Effector memory CD4-positive, alpha-beta T cell (primary cell): ENCODE measurements around the gene PKHD1.
"Not testable (repeated sequence)": the region's sequence is repeated elsewhere in the genome, so short reads cannot be mapped to it uniquely, and the experiment has no call there.

Experiments
- DNase-seq, 3 donors: peaks; one replicate each; pipeline ENCODE4 v3.0.0-alpha.2; 2020
- H3K27ac ChIP-seq: 2 replicates; pipeline ENCODE4 v1.7.0; 2013; ENCODE audit warnings: mild to moderate bottlenecking, low read length, moderate library complexity; ENCODE audit not compliant: insufficient read depth, poor library complexity, severe bottlenecking
- H3K27me3 ChIP-seq: replicated peaks from 2 replicates; pipeline ENCODE4 v1.7.0; 2013; ENCODE audit warnings: mild to moderate bottlenecking, low read length; ENCODE audit not compliant: insufficient read depth, control insufficient read depth, poor library complexity, severe bottlenecking
- H3K36me3 ChIP-seq: 2 replicates; pipeline ENCODE4 v1.7.0; 2013; ENCODE audit warnings: mild to moderate bottlenecking, low read length, moderate library complexity; ENCODE audit not compliant: control insufficient read depth, insufficient read depth
- H3K4me1 ChIP-seq: 2 replicates; pipeline ENCODE4 v1.7.0; 2013; ENCODE audit warnings: low read length, mild to moderate bottlenecking; ENCODE audit not compliant: control insufficient read depth, insufficient read depth, poor library complexity, severe bottlenecking
- H3K4me3 ChIP-seq: 2 replicates; pipeline ENCODE4 v1.7.0; 2013; ENCODE audit warnings: low read length, low read depth, mild to moderate bottlenecking; ENCODE audit not compliant: insufficient read depth, poor library complexity, severe bottlenecking
- H3K9me3 ChIP-seq: 2 replicates; pipeline ENCODE4 v1.7.0; 2013; ENCODE audit warnings: mild to moderate bottlenecking, low read length, moderate library complexity; ENCODE audit not compliant: control insufficient read depth

PKHD1 gene

GRCh38 chr6:51922479-51922878, 164.9 kb downstream of the PKHD1 start:
- not testable (repeated sequence) for H3K4me3 ChIP-seq, H3K27me3 ChIP-seq, H3K4me1 ChIP-seq, DNase-seq, H3K9me3 ChIP-seq, H3K27ac ChIP-seq, H3K36me3 ChIP-seq

DNA sequence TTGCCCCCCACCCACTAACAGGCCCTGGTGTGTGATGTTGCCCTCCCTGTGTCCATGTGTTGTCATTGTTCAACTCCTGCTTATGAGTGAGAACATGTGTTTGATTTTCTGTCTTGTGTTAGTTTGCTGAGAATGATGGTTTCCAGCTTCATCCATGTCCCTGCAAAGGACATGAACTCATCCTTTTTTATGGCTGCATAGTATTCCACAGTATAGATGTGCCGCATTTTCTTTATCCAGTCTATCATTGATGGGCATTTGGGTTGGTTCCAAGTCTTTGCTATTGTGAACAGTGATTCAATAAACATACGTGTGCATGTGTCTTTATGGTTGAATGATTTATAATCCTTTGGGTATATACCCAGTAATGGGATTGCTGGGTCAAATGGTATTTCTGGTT, 169.1 kb downstream of the PKHD1 start:
- not testable (repeated sequence) for H3K4me3 ChIP-seq, H3K27ac ChIP-seq, H3K36me3 ChIP-seq, H3K4me1 ChIP-seq, H3K27me3 ChIP-seq, DNase-seq, H3K9me3 ChIP-seq

DNA sequence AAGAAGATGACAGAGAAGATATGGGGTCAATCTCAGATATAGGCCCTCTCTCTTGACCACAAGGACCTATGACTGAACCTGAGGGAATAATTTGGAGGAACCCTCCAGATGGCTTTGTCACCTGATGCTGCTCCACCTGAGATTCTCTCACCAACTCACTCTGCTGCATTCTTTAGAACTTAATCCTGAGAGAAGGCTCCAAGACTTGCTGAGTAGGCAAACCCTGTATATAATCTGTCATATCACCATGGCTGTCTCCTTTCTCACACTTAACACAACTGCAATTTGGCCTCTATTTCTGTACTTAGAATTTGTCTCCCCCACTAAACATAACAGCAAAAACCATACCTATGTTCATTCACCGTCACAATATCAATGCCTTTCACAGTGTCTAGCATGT, 172.3 kb downstream of the PKHD1 start:
- Histone ChIP-seq H3K36me3 (no peaks in the 10 kb centered on the region), H3K27me3 (no peaks in the 10 kb centered on the region), H3K27ac (no peak overlapping the region), H3K4me1 (no peaks in the 10 kb centered on the region), H3K9me3 (no peaks in the 10 kb centered on the region), H3K4me3 (no peak overlapping the region)
- DNase-seq, result no peak

DNA sequence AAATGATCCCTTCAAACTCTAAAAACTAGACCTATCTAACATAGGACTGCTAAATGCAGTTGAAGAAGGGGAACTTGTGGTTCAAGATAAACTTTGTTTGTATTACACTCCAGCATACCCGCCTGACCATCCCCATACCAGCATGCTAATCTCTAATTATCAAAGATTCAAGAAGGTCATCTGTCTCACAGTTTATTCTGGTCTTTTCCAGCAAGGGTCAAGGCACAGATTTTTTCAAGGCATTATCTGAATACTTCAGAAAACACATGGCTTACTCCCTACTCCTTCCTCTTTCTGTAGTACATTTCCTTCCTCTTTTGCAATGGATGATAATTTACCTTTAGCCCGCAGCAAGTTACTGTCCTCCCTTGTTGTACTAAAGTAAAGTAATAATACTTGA, 174.1 kb downstream of the PKHD1 start:
- Histone ChIP-seq H3K27ac (no peak overlapping the region), H3K9me3 (no peaks in the 10 kb centered on the region), H3K27me3 (no peaks in the 10 kb centered on the region), H3K4me3 (no peak overlapping the region), H3K36me3 (no peaks in the 10 kb centered on the region), H3K4me1 (no peaks in the 10 kb centered on the region)
- DNase-seq, result no peak

- no peak for DNase-seq
- Histone ChIP-seq H3K36me3 (no peaks in the 10 kb centered on the region), H3K27ac (no peak overlapping the region), H3K4me1 (no peaks in the 10 kb centered on the region), H3K4me3 (no peak overlapping the region), H3K9me3 (no peaks in the 10 kb centered on the region), H3K27me3 (no peaks in the 10 kb centered on the region)
These were observed 176.6 kb downstream of the PKHD1 start for GRCh38 chr6:51910851-51911250.

DNA sequence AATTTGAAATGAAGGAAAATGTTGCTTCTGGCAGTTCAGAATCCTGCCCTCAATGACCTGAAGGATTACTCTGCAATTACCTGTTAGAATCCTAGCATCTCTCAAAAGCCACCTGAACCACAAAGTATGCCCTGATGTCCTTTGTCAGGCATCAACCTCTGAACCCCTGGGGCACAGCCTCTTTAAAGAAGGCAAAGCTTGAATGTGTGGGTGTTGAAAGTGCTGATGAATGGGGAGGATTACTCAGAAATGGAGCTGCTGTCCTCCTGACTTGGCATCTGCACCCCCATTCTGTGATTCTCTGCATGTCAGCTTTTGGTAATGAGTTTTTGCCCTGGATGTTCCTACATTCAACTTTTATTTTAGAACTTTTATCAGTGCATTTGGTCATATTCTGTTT, 179.2 kb downstream of the PKHD1 start:
- Histone ChIP-seq H3K27ac (no peak overlapping the region), H3K36me3 (no peaks in the 10 kb centered on the region), H3K4me1 (no peaks in the 10 kb centered on the region), H3K9me3 (no peaks in the 10 kb centered on the region), H3K4me3 (no peak overlapping the region), H3K27me3 (no peaks in the 10 kb centered on the region)
- no peak for DNase-seq

DNA sequence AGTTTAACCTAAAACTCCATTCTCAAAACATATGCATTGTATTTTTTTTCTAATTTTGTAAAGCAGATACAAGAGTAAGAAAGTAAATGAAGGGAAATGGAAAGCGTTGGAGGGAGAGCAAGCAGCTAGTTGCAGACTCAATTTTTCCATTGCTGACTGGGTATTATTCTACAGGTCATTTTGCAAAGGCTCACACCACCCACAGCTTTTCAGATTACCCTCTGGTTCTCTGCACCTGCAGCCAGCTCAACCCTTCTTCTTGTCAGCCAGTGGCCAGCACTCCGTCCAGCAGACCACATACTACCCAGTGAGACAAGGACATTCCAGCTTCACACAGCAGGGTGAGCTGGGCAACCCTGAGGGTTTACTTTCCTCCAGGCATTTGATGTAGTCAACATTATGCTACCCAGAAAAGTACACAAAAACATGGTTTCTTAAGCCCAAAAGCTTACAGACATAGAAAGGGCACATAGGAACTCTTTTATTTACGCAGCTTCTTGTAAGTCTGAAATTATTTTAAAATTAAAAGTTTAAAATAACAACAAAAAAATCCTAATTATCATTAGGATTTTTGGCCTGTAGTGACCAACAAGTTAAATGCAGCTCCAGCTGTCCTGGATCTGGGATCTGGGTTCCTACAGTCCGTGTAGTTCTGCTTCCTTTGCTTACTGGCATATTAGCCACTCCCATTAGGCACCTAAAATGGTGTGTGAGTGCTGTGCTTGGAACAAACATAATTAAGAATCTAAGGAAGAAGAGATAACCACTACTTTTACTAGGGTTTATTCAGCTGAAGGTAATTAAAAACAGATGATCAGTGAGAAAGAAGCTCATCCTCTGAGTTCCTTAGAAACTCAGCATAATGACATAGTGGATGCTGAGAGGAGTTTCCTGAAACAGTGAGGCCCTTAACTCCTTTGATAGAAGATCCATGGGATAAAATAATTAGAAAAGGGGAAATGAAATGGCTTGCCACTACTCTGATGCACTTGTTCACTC, 185.3 kb downstream of the PKHD1 start:
- Histone ChIP-seq H3K27me3 (no peaks in the 10 kb centered on the region), H3K4me3 (no peak overlapping the region), H3K9me3 (no peaks in the 10 kb centered on the region), H3K4me1 (no peaks in the 10 kb centered on the region), H3K27ac (no peak overlapping the region), H3K36me3 (no peaks in the 10 kb centered on the region)
- DNase-seq, result no peak

DNA sequence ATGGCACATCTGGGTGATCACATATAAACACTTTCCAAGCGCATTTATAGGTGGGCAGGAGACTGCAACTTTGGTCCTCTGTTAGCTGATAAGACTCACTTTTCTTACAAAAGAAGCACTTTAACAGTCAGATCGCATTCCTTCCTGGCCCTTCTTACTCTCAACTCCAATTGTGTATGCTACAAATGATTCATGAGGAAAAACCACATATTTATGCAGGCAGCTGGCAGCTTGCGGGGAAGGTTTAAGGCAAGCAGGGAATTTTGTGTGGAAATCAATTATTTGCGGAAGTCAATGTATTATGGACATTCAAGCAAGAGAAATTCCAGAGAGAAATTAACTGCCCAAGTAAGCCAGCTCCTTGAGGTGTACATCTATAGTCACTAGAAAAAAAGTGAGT, 194.0 kb downstream of the PKHD1 start:
- H3K27ac ChIP-seq, result no peak overlapping the region
- DNase-seq, result no peak

DNA sequence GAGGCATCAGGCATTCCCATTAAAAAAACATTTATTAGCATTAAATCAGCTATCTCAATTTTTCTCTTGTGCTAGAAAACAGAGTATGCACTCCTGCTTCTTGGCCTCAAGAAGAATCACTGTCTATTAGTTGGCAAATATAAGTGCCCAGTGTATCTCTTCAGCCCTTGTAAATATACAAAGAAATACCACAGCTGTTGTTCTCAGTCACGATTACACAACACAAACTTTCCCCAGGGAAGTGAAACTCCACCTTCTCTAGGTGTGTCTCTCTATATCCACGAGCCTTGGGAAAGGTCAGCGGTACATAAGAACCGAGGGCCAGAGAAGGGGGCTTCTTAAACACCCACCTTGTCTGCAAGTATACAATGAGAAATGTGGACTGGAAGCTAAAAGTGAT, 194.7 kb downstream of the PKHD1 start:
- no peak overlapping the region for H3K27ac ChIP-seq
- H3K9me3 ChIP-seq, result no peaks in the 10 kb centered on the region
- no peak overlapping the region for H3K4me3 ChIP-seq
- H3K36me3 ChIP-seq, result no peaks in the 10 kb centered on the region
- no peaks in the 10 kb centered on the region for H3K27me3 ChIP-seq
- DNase-seq, result no peak
- H3K4me1 ChIP-seq, result no peaks in the 10 kb centered on the region

More for the DNA sequence above, 194.0 kb downstream of the PKHD1 start:
- Histone ChIP-seq H3K9me3 (no peaks in the 10 kb centered on the region), H3K36me3 (no peaks in the 10 kb centered on the region), H3K4me1 (no peaks in the 10 kb centered on the region), H3K27me3 (no peaks in the 10 kb centered on the region), H3K4me3 (no peak overlapping the region)

DNA sequence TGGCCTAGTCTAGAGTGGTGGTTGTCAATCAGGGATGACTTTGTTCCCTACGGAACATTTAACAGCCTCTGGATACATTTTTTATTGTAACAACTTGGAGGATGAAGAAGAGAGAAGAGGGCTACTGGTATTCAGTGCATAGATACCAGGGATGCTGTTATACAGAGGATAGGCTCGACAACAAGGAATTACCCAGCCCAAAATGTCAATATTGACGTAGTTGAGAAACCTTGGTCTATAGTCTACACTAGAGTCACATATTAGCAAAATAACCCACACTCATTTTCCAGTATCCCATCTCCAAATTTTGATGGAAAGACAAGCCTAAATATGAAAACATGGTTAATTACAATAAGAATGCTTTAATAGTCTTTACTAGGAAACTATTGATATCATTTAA, 195.1 kb downstream of the PKHD1 start:
- Histone ChIP-seq H3K27ac (no peak overlapping the region), H3K4me3 (no peak overlapping the region), H3K27me3 (no peaks in the 10 kb centered on the region), H3K36me3 (no peaks in the 10 kb centered on the region), H3K4me1 (no peaks in the 10 kb centered on the region), H3K9me3 (no peaks in the 10 kb centered on the region)
- no peak for DNase-seq
